Kidney (tissue), 14 donors: Measurements from ENCODE around the gene PFKFB2. TPM values are rescaled to one million over a fixed set of nuclear protein-coding genes. Genes with fewer than 3 reads are reported as not detected.

Experiments
- DNase-seq, 5 donors: peaks; one replicate each; pipeline ENCODE4 v3.0.0-alpha.2; 2013 to 2020
- FAIRE-seq: peaks from 2 replicates; lab custom pipeline; 2012; peaks lifted over from hg19 to GRCh38; lab: Jason Lieb, UNC
- H3K27ac ChIP-seq, 2 donors: one replicate each; pipeline ENCODE4 v1.7.0; 2013; ENCODE audit warnings: low read depth in 2 of 2, low read length in 2 of 2, inconsistent platforms in 1 of 2
- H3K27me3 ChIP-seq: one replicate; pipeline ENCODE4 v1.7.1; 2013; ENCODE audit warnings: low read length, inconsistent platforms; ENCODE audit not compliant: control insufficient read depth, insufficient read depth
- H3K36me3 ChIP-seq, 3 donors: one replicate each; pipeline versions ENCODE4 v1.7.0 to v1.7.1; 2013; ENCODE audit warnings: low read length in 3 of 3, control low read depth in 1 of 3, inconsistent platforms in 1 of 3; ENCODE audit not compliant: insufficient read depth in 3 of 3, control insufficient read depth in 2 of 3
- H3K4me1 ChIP-seq, 3 donors: one replicate each; pipeline versions ENCODE4 v1.7.0 to v1.7.1; 2013; ENCODE audit warnings: low read length in 3 of 3, inconsistent platforms in 1 of 3, low read depth in 1 of 3; ENCODE audit not compliant: control insufficient read depth in 2 of 3, insufficient read depth in 2 of 3
- H3K4me3 ChIP-seq, 3 donors: one replicate each; pipeline versions ENCODE4 v1.7.0 to v1.8.1; 2013; ENCODE audit warnings: low read length in 3 of 3, control low read depth in 1 of 3, inconsistent platforms in 1 of 3
- H3K9ac ChIP-seq, 3 donors: one replicate each; pipeline versions ENCODE4 v1.7.0 to v1.7.1; 2013; ENCODE audit warnings: low read length in 3 of 3, control low read depth in 1 of 3, inconsistent platforms in 1 of 3
- H3K9me3 ChIP-seq, 3 donors: one replicate each; pipeline versions ENCODE4 v1.7.0 to v1.7.1; 2013; ENCODE audit warnings: low read length in 3 of 3, control low read depth in 1 of 3, inconsistent platforms in 1 of 3; ENCODE audit not compliant: control insufficient read depth in 2 of 3, insufficient read depth in 1 of 3
- CTCF ChIP-seq: IDR thresholded peaks from 3 replicates; pipeline ENCODE4 v1.5.1; 2012; ENCODE audit warnings: mild to moderate bottlenecking, moderate library complexity, borderline replicate concordance; ENCODE audit not compliant: insufficient read depth; ENCODE audit errors: extremely low read depth
- intact Hi-C: fragments of 100-400 bp; cut with DNase I; formaldehyde crosslinking; loops from one replicate; pipeline ENCODE4 v1.11.1; 2022
- polyA plus RNA-seq: library from polyadenylated mRNA; stranded (reverse); fragments of 350-450 nt; fragmentation: Illumina TruSeq; extraction: RNeasy Lipid Tissue Mini Kit (QIAGEN cat#74804); gene quantifications from one replicate; pipeline ENCODE4 v1.2.3, GENCODE V29; 2014; ENCODE audit warnings: low read depth, low replicate concordance; ENCODE audit not compliant: insufficient read depth
- total RNA-seq: library from RNA; stranded (reverse); fragmentation: NEBNext Ultra II Directional; extraction: Animal tissue kit (Norgen Biotek cat#: 25700); gene quantifications from one replicate; pipeline ENCODE4 v1.2.1, GENCODE V29; 2021
- donor health status: control.
- donor health status: control.
- donor health status: control.
- donor health status: control.
- donor health status: control.
- donor health status: DM: yes; HTN: yes; CAD: no.
- donor health status: Normal renal cell carcinoma (clear cell type).

Gene PFKFB2
- total and polyA plus RNA-seq, 2 donors from 2014 or later = 20.6 to 21.7 TPM

- H3K9ac ChIP-seq = peak overlapping the region in 1 of 3 donors; percentile 15
These were observed 27.8 kb upstream of the PFKFB2 start for GRCh38 chr1:207025146-207025880.

DNA sequence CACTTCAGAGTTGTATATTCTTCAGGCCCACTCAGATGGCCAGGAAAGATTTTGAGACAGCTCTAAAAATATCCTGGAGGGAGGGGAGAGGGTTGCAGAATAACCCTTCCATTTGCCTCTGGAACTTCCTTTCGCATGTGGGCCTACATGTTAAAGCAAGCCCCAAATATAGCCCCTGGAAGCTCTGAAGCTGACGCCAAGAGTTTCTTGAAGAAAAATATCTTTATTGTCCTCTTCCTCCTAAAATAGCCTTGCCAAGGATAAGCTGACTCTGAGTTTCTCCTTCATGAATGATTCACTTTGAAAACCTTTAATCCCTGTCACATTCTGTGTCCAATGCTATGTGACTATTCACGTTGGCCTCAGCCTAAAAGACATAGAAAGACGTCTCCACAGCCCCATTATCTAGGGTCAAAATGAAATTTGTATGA is 27.0 kb upstream of the PFKFB2 start:
- H3K27me3 ChIP-seq = no peaks in the 10 kb centered on the region
- H3K4me3 ChIP-seq = no peak overlapping the region
- peak in 1 of 5 donors; percentile 58 for DNase-seq
- peak overlapping the region; percentile 74 to 78 for H3K27ac ChIP-seq
- H3K4me1 ChIP-seq = peaks cover 15 to 58% (median 39%) of the 10 kb centered on the region in 3 donors
- peaks cover 0 to 5% (median 0%) of the 10 kb centered on the region in 3 donors for H3K36me3 ChIP-seq
- H3K9ac ChIP-seq = no peak overlapping the region
- intact Hi-C loops = no loop called here
- no peaks in the 10 kb centered on the region for H3K9me3 ChIP-seq
- no peak for FAIRE-seq
- no peak for TF ChIP-seq CTCF

More at GRCh38 chr1:207025146-207025880, 27.8 kb upstream of the PFKFB2 start:
- no peak for FAIRE-seq
- H3K9me3 ChIP-seq = no peaks in the 10 kb centered on the region
- H3K27ac ChIP-seq = peak overlapping the region; percentile 74 to 78
- DNase-seq = peak in 3 of 5 donors; percentile 31 to 47 (median 45)
- peaks cover 0 to 5% (median 0%) of the 10 kb centered on the region in 3 donors for H3K36me3 ChIP-seq
- TF ChIP-seq CTCF = no peak
- intact Hi-C loops = no loop called here
- H3K4me3 ChIP-seq = no peak overlapping the region
- peaks cover 15 to 58% (median 34%) of the 10 kb centered on the region in 3 donors for H3K4me1 ChIP-seq
- no peaks in the 10 kb centered on the region for H3K27me3 ChIP-seq

- no peak for FAIRE-seq
- H3K9ac ChIP-seq = peak overlapping the region in 1 of 3 donors; percentile 48
- H3K36me3 ChIP-seq = no peaks in the 10 kb centered on the region
- no peaks in the 10 kb centered on the region for H3K9me3 ChIP-seq
- intact Hi-C loops = no loop called here
- H3K27me3 ChIP-seq = no peaks in the 10 kb centered on the region
- peak in 2 of 5 donors; percentile 40 to 87 for DNase-seq
- peak overlapping the region in 2 of 3 donors; percentile 5 to 23 for H3K4me3 ChIP-seq
- TF ChIP-seq CTCF = no peak
- peaks cover 15 to 58% (median 40%) of the 10 kb centered on the region in 3 donors for H3K4me1 ChIP-seq
- H3K27ac ChIP-seq = peak overlapping the region; percentile 61 to 65
These were observed 25.8 kb upstream of the PFKFB2 start for GRCh38 chr1:207027206-207027777.
